DND-41 (cell line): Measurements from ENCODE around the gene GFOD1.

ENCODE experiments used
- ATAC-seq: fragments of 200-7000 bp; cut with Tn5 transposase; 3 replicates; pipeline ENCODE4 v1.9.1; 2021; ENCODE audit warnings: low read depth; ENCODE audit not compliant: insufficient read depth
- DNase-seq: peaks from one replicate; pipeline ENCODE4 v3.0.0-alpha.2; 2020
- H2AFZ ChIP-seq: 2 replicates; pipeline ENCODE4 v1.6.0; 2012; ENCODE audit warnings: low read depth, low read length
- H3K27ac ChIP-seq: 2 replicates; pipeline ENCODE4 v1.5.1; 2012; ENCODE audit warnings: low read length, inconsistent platforms
- H3K27me3 ChIP-seq: fragments of 200-600 bp; sonication (generic); 2 replicates; pipeline ENCODE4 v1.6.0; 2012; ENCODE audit warnings: low read length, mild to moderate bottlenecking, inconsistent platforms; ENCODE audit not compliant: insufficient read depth, poor library complexity
- H3K36me3 ChIP-seq: 2 replicates; pipeline ENCODE4 v1.5.1; 2012; ENCODE audit warnings: low read length, inconsistent platforms; ENCODE audit not compliant: insufficient read depth
- H3K4me1 ChIP-seq: 2 replicates; pipeline ENCODE4 v1.5.1; 2012; ENCODE audit warnings: mild to moderate bottlenecking, low read length; ENCODE audit not compliant: insufficient read depth
- H3K4me2 ChIP-seq: 2 replicates; pipeline ENCODE4 v1.6.0; 2012; ENCODE audit warnings: mild to moderate bottlenecking, moderate library complexity, low read length, inconsistent platforms; ENCODE audit not compliant: insufficient read depth
- H3K4me3 ChIP-seq, 2 experiments: fragments of 200-600 bp in 1 of 2; shearing (Covaris generic) in 1 of 2; 2 replicates each; pipeline ENCODE4 v1.5.1; 2012 to 2016; ENCODE audit warnings: inconsistent platforms in 2 of 2, low read length in 2 of 2, mild to moderate bottlenecking in 2 of 2, low read depth in 1 of 2, moderate library complexity in 1 of 2
- H3K79me2 ChIP-seq: 2 replicates; pipeline ENCODE4 v1.6.0; 2012; ENCODE audit warnings: low read length, inconsistent platforms; ENCODE audit not compliant: insufficient read depth
- H3K9ac ChIP-seq: 2 replicates; pipeline ENCODE4 v1.6.0; 2012; ENCODE audit warnings: low read depth, mild to moderate bottlenecking, inconsistent platforms, low read length, moderate library complexity
- H3K9me3 ChIP-seq: 2 replicates; pipeline ENCODE4 v1.5.1; 2012; ENCODE audit warnings: low read length, moderate library complexity, mild to moderate bottlenecking, inconsistent platforms; ENCODE audit not compliant: insufficient read depth, severe bottlenecking
- H4K20me1 ChIP-seq: 2 replicates; pipeline ENCODE4 v1.6.0; 2012; ENCODE audit warnings: low read length; ENCODE audit not compliant: insufficient read depth
- CTCF ChIP-seq: IDR thresholded peaks from 2 replicates; pipeline ENCODE4 v1.5.1; 2012; ENCODE audit warnings: borderline replicate concordance, low read length, moderate library complexity, mild to moderate bottlenecking; ENCODE audit not compliant: poor library complexity, severe bottlenecking; ENCODE audit errors: extremely low read depth
- EZH2 ChIP-seq: IDR thresholded peaks from 3 replicates; pipeline ENCODE4 v1.6.1; 2012; ENCODE audit warnings: borderline replicate concordance, low read depth, mild to moderate bottlenecking, moderate library complexity, low read length, inconsistent platforms; ENCODE audit not compliant: severe bottlenecking

Gene GFOD1

DNA sequence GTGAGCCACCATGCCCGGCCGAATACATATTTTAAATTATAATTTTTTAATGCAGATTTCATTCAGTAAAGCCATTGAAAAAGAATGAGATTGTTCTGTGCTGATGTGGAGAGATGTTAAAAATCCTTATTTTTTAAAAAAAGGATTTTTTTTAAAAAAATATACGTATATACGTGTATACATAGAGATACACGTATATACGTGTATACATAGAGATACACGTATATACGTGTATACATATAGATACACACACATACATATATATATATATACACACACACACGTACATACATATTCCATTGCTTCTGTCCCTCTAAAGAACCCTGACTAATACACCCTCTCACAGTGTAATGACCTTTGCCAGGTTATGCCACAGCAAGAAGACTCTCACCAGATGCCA lies 135.2 kb downstream of the GFOD1 start:
- H3K4me1 ChIP-seq, result peaks cover 24% of the 10 kb centered on the region
- H4K20me1 ChIP-seq, result no peaks in the 10 kb centered on the region
- H3K4me3 ChIP-seq, result no peak overlapping the region
- H3K27ac ChIP-seq, result no peak overlapping the region
- no peak overlapping the region for H3K9ac ChIP-seq
- H3K9me3 ChIP-seq, result no peaks in the 10 kb centered on the region
- no peak for ATAC-seq
- no peak overlapping the region for H2AFZ ChIP-seq
- H3K4me2 ChIP-seq, result no peak overlapping the region
- no peak for DNase-seq
- no peaks in the 10 kb centered on the region for H3K27me3 ChIP-seq
- no peaks in the 10 kb centered on the region for H3K79me2 ChIP-seq
- H3K36me3 ChIP-seq, result no peaks in the 10 kb centered on the region
- TF ChIP-seq CTCF (no peak), EZH2 (no peak)

DNA sequence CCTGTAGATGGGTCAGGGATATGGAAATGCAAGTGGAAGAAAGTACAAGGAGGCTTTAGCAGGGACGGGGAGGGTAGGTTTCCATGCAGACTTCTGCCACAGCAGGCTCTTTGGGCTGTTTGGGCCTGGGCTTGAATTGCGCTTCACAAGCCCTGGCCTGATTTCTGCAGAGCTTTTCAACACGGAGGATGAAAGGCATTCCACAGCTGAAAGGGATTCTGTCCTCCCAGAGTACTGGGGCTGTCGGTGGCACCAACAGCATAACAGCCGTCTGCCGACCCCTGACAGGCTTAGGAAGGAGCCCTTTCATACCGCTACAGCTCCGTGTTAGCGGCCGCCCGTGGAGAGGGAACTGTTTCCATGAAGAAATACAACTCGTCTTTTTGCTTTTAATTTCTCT lies 136.1 kb downstream of the GFOD1 start:
- no peaks in the 10 kb centered on the region for H3K36me3 ChIP-seq
- H3K27me3 ChIP-seq, result peaks cover 3% of the 10 kb centered on the region
- H3K9ac ChIP-seq, result no peak overlapping the region
- peaks cover 18% of the 10 kb centered on the region for H3K4me1 ChIP-seq
- H2AFZ ChIP-seq, result no peak overlapping the region
- no peak overlapping the region for H3K4me3 ChIP-seq
- TF ChIP-seq CTCF (no peak), EZH2 (no peak)
- DNase-seq (no peak), ATAC-seq (no peak)
- H3K79me2 ChIP-seq, result no peaks in the 10 kb centered on the region
- no peaks in the 10 kb centered on the region for H4K20me1 ChIP-seq
- no peak overlapping the region for H3K4me2 ChIP-seq
- H3K27ac ChIP-seq, result no peak overlapping the region
- no peaks in the 10 kb centered on the region for H3K9me3 ChIP-seq

GRCh38 chr6:13349811-13350506 lies 137.4 kb downstream of the GFOD1 start:
- Histone ChIP-seq H3K4me1 (peaks cover 4% of the 10 kb centered on the region), H3K27me3 (peaks cover 3% of the 10 kb centered on the region), H3K9ac (no peak overlapping the region), H3K27ac (no peak overlapping the region), H4K20me1 (no peaks in the 10 kb centered on the region), H3K9me3 (no peaks in the 10 kb centered on the region), H3K4me3 (no peak overlapping the region), H3K4me2 (no peak overlapping the region), H3K79me2 (no peaks in the 10 kb centered on the region), H2AFZ (no peak overlapping the region), H3K36me3 (no peaks in the 10 kb centered on the region)
- TF ChIP-seq CTCF, result no peak
- TF ChIP-seq EZH2, result no peak
- DNase-seq (no peak), ATAC-seq (no peak)
